HG03045 (cell line): ENCODE measurements around the gene NEUROD4.
A peak's percentile ranks its signal among the peaks of the same experiment; 100 is the strongest.

Source experiments
- ATAC-seq: cut with Tn5 transposase; IDR thresholded peaks from one replicate; pipeline ENCODE4 v1.9.1; 2021; ENCODE audit warnings: mild to moderate bottlenecking, moderate library complexity; ENCODE audit not compliant: unreplicated experiment

The NEUROD4 gene

DNA sequence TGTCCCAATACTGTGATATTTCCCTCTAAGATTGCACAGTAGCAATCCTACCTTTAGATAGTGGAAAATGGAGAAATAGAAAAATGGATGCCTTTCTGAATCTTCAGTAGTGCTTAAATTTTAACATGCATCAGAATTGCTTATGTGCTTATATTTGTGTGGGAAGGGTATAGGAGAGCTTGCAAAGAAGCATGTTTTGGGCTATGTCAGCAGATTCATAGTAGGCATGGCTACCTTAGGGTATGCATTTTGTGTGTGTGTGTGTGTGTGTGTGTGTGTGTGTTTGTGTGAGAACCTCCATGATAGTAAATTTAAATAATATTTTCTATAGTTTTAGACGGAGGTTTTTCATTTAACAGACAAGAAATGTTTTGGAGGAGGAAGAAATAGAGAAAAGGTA lies 38.3 kb downstream of the NEUROD4 start:
- no peak for ATAC-seq

DNA sequence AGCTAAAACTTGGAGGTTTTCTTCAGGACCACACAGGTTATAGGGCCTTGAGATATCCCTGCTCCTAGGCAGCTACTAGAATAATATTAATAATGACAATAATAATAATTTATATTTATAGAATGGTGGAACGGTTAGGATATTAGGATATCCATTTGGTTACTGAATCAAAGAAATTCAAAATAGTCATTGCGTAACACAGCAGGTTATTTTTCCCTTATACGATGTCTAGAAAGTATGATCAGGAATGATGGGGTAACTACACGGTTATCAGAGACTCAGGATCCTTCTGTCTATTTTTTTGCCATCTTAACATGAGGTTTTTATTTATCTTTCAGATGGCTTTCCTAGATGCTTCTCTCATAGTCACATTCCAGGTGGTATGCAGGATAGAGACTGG lies 39.0 kb downstream of the NEUROD4 start:
- ATAC-seq = no peak

DNA sequence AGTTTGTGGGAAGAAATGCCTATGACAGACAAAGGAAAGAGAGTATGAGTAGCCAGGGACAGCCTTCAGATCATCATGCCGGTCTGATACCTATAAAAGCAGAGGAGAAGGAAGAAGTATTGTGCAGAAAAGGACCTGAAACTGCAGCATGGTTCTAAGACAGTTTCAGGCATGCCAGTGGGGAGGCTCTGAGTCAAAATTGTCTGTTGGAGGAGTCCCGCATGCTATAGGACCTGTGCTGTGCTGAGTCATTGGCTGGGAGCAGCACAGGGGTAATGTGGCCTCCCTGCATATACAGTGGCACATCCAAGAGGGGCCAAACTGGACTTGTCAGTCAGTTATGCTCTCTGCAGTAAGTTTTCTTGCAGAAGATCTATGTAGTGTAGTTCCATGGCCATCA lies 40.7 kb downstream of the NEUROD4 start:
- peak; percentile 100 for ATAC-seq

DNA sequence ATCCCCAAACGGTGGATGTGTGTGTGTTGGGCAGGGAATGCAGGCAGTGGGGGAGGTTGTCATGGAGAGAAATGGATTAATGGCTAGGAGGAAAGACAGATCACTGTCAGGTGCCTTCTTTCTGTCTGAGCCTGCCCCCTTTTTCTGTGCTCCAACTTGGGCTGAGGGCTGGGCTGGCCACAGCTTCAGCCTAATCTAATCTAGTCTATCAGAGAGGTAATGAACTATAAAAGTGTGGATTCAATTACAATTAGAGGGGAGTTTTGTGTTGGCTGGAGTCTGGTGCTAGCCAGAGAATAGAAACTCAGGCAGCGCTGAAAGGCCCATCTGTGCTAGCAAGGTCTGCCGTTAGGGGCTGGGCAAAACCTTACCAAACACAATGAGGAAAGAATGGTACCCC lies 41.2 kb downstream of the NEUROD4 start:
- ATAC-seq = no peak

DNA sequence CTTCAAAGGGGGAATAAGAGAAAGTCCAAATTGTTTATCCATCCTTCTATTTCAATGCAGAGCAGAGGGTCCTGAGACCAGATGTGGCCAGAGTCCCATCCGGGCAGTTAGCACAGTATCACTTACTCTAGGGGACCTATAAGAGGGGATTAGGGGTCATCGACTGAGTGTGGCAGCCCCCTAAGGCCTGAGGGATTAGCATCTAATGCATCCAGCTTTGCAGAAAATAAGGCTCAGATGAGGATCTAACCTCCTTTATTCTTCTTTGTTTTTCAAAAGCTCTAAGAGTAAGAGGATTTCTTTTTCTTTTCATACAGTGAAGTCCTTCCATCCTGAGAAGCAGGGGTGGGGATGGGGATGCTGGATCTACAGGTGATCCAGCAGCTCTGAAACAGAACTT lies 43.5 kb downstream of the NEUROD4 start:
- ATAC-seq = no peak

DNA sequence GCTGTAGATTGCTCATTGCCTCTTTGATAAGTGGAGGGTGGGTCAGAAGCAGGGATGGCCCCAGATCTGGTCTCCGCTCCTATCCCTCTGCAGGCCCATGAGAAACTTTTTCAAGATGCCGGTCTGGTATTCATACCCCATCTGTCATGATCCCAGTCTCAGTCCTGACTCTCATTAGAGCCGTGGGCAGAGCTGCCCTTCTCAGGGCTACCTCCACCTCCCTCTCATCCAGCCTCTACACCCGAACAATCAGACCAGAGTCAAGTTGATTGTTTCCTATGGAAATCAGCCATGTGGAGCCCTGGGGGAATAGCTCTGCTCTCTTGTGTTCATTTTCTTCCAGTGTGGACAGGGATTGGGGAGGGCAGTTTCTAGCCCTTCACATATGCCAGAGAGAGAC lies 45.8 kb downstream of the NEUROD4 start:
- ATAC-seq = no peak

DNA sequence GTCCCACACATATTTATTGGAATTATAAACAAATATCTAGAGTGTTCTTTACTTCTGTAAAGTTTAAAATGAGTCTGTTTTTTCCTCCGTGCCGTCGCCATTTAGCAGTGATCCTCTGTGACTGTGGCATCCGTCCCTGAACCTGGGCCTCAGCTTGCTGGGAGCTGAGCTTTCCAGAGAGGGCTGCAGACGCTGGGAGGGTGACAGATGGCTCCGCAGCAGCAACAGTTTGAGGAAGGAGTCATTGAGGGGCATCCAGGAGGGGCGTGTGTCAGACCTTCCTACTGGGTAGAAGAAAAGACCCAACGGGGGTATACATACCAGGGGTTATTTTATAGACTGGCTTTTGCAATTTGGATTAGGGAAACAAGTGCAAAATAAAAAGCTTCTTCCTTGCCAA lies 47.9 kb downstream of the NEUROD4 start:
- no peak for ATAC-seq

DNA sequence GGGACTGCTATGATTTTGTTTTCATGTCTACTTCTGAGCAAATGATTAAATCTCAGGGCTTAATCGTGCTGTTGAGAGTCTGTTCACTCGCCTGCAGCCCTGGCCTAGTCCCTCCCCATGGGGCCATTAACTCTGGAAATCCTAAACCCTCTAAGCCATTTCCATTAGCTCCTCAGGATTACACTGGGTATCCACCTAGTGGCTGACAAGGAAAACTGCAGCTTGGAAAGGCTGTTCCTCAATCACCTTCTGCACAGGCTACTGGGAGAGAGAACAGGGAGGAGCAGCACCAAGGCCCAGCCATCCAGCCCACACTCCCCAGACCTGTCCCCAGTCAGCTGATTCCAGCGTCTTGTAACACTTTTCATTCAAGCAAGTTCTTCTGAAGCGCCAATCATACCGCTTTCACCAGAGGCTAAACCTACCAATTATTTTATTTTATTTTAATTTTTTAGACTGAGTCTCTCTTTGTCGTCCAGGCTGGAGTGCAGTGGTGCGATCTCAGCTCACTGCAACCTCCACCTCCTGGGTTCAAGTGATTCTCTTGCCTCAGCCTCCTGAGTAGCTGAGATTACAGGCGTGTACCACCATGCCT lies 48.7 kb downstream of the NEUROD4 start:
- no peak for ATAC-seq

DNA sequence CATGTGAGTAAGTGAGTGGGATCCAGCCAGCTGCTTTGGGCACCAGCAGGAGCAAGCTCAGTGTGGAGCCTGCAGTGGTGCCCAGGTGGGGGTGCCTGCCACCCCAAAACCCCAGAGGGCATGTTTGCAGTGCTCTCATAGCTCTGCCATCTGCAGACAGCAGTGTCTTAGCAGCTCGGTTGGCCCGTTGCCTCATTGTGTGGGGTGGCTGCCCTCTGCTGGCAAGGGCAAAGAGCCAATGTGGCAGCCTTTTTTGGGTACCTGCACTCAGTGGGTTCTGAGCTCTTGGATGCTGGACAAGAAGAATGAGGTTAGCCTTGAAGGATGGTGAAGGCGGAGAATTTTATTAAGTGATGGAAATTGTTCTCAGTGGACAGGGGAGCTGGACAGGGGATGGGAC lies 52.3 kb downstream of the NEUROD4 start:
- ATAC-seq = peak; percentile 48

DNA sequence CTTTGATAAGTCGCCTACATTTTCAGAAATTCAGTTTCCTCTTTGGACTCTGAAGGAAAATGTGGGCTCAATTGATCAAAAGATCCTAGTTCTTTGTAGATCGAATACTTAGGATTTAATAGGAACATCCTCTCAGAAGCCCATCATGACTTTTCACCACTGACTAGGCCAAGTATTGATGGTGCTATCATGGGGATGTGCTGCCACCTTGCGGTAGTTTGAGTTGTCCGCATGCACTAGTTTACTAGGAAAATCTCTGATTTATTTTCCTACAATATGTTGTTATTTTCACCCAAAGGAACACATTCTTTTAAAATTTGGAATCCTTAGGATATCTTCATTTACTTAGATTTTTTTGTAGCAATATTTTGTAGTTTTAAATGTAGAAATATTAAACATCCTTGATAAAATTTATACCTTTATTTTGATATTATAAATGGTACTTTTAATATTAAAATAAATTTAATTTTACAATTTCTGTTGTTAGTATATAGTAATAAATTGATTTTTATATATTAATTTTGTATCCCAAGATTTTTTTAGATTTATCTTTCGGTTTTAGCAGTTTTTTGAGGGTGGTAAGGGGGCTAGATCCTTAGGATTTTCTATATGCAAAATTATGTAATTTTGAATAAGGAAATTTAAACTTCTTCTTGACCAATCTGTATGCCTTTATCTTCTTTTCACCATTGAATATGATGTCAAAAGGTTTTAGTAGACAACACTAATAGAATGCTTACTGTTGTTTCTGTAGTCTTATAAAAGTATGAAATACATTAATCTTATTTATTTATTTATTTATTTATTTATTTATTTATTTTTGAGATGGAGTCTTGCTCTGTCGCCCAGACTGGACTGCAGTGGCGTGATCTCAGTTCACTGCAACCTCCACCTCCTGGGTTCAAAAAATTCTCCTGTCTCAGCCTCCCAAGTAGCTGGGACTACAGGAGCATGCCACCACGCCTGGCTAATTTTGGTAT lies 53.6 kb downstream of the NEUROD4 start:
- ATAC-seq = peak; percentile 46

DNA sequence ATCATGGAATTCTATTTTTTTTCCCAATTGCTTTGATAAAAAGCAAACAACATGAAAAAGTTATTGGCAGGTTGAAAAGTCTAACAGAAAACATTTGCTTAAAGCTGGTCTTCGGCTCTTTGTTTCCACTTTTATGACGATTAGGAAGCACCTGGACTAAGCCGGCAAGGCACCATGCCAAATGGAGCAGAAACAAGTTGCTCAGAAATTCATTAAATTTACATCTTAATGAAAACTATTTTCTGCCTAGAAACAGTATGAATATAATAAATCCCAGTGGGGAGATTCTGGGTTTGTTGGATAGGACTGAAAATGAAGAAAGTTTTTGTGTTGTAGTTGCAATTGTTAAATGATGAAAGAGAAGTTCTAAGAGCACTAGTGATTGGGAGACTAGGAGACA lies 55.0 kb downstream of the NEUROD4 start:
- ATAC-seq = no peak
